NCI-H446 (cell line): ENCODE measurements around the gene IGLL1.
"Not testable (repeated sequence)": the region's sequence is repeated elsewhere in the genome, so short reads cannot be mapped to it uniquely, and the experiment has no call there.

Source experiments
- DNase-seq, 2 experiments: peaks; one replicate each; lab custom pipeline; 2025; lab: John Stamatoyannopoulos, UW

IGLL1 gene

DNA sequence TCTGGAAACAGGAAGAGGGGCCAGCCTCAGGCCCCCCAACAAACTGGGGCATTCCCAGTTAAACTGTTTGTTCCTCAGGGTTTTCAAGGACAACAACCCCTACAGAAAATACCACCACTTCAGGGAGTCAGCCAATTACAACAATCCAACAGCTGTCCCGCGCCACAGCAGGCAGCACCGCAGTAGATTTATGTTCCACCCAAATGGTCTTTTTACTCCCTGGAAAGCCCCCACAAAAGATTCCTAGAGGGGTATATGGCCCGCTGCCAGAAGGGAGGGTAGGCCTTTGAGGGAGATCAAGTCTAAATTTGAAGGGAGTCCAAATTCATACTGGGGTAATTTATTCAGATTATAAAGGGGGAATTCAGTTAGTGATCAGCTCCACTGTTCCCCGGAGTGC, 39.3 kb downstream of the IGLL1 start:
- DNase-seq = not testable (repeated sequence)

DNA sequence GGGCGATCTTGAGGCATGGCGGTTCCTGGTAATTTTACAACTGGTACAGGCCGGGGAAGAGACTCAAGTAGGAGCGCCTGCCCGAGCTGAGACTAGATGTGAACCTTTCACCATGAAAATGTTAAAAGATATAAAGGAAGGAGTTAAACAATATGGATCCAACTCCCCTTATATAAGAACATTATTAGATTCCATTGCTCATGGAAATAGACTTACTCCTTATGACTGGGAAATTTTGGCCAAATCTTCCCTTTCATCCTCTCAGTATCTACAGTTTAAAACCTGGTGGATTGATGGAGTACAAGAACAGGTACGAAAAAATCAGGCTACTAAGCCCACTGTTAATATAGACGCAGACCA, 40.3 kb downstream of the IGLL1 start:
- DNase-seq = not testable (repeated sequence)

DNA sequence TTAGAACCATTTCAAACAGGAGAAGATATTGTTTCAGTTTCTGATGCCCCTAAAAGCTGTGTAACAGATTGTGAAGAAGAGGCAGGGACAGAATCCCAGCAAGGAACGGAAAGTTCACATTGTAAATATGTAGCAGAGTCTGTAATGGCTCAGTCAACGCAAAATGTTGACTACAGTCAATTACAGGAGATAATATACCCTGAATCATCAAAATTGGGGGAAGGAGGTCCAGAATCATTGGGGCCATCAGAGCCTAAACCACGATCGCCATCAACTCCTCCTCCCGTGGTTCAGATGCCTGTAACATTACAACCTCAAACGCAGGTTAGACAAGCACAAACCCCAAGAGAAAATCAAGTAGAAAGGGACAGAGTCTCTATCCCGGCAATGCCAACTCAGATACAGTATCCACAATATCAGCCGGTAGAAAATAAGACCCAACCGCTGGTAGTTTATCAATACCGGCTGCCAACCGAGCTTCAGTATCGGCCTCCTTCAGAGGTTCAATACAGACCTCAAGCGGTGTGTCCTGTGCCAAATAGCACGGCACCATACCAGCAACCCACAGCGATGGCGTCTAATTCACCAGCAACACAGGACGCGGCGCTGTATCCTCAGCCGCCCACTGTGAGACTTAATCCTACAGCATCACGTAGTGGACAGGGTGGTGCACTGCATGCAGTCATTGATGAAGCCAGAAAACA, 40.8 kb downstream of the IGLL1 start:
- DNase-seq = peak; percentile 56 to 89

DNA sequence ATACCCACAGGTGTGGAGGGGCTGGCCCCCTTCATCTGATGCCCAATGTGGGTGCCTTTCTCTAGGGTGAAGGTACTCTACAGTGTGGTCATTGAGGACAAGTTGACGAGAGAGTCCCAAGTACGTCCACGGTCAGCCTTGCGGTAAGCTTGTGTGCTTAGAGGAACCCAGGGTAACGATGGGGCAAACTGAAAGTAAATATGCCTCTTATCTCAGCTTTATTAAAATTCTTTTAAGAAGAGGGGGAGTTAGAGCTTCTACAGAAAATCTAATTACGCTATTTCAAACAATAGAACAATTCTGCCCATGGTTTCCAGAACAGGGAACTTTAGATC, 41.4 kb downstream of the IGLL1 start:
- DNase-seq = not testable (repeated sequence)

DNA sequence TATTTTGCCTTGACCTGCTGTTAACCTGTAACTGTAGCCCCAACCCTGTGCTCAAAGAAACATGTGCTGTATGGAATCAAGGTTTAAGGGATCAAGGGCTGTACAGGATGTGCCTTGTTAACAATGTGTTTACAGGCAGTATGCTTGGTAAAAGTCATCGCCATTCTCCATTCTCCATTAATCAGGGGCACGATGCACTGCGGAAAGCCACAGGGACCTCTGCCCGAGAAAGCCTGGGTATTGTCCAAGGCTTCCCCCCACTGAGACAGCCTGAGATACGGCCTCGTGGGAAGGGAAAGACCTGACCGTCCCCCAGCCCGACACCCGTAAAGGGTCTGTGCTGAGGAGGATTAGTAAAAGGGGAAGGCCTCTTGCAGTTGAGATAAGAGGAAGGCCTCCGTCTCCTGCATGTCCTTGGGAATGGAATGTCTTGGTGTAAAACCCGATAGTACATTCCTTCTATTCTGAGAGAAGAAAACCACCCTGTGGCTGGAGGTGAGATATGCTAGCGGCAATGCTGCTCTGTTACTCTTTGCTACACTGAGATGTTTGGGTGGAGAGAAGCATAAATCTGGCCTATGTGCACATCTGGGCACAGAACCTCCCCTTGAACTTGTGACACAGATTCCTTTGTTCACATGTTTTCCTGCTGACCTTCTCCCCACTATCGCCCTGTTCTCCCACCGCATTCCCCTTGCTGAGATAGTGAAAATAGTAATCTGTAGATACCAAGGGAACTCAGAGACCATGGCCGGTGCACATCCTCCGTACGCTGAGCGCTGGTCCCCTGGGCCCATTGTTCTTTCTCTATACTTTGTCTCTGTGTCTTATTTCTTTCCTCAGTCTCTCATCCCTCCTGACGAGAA, 42.0 kb downstream of the IGLL1 start:
- DNase-seq = not testable (repeated sequence)

DNA sequence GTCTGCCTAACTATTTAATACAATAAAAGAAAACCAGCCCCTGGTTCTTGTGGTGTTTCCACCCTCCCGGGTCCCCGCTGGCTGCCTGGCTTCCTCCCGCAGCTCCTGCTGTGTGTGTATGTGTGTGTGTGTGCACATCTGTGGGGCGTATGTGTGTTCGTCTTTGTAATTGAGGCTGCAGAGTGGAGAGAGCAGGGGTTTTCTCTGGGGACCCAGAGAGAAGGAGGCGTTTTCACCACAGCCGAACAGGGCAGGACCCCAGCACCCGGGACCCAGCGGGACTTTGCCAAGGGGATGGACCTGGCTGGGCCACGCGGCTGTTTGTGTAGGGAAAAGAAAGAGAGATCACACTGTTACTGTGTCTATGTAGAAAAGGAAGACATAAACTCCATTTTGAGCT, 42.7 kb downstream of the IGLL1 start:
- DNase-seq = no peak

DNA sequence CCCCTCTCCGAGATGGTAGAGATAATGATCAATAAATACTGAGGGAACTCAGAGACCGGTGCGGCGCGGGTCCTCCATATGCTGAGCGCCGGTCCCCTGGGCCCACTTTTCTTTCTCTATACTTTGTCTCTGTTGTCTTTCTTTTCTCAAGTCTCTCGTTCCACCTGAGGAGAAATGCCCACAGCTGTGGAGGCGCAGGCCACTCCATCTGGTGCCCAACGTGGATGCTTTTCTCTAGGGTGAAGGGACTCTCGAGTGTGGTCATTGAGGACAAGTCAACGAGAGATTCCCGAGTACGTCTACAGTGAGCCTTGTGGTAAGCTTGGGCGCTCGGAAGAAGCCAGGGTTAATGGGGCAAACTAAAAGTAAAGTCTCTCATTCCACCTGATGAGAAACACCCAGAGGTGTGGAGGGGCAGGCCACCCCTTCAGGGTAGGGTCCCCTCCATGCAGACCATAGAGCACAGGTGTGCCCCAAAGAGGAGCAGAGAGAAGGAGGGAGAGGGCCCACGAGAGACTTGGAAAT, 43.2 kb downstream of the IGLL1 start:
- no peak for DNase-seq

DNA sequence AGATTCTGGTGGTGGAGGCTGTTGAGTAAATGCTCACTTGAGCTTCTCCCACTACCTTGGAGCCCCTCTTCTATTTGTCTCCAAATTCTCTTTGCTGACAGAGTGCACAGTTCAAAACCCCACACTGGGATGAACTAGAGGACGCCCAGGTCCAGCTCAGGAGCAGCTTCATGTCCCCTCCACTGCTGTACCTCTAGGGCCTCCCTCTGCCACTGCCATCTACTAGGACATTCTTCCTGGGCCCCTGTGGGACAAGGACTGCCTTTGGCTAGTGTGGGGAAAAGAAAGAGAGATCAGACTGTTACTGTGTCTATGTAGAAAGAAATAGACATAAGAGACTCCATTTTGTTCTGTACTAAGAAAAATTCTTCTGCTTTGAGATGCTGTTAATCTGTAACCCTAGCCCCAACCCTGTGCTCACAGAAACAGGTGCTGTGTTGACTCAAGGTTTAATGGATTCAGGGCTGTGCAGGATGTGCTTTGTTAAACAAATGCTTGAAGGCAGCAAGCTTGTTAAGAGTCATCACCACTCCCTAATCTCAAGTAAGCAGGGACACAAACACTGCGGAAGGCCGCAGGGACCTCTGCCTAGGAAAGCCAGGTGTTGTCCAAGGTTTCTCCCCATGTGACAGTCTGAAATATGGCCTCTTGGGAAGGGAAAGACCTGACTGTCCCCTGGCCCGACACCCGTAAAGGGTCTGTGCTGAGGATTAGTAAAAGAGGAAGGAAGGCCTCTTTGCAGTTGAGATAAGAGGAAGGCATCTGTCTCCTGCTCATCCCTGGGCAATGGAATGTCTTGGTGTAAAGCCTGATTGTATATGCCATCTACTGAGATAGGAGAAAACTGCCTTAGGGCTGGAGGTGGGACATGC, 44.1 kb downstream of the IGLL1 start:
- DNase-seq = not testable (repeated sequence)

DNA sequence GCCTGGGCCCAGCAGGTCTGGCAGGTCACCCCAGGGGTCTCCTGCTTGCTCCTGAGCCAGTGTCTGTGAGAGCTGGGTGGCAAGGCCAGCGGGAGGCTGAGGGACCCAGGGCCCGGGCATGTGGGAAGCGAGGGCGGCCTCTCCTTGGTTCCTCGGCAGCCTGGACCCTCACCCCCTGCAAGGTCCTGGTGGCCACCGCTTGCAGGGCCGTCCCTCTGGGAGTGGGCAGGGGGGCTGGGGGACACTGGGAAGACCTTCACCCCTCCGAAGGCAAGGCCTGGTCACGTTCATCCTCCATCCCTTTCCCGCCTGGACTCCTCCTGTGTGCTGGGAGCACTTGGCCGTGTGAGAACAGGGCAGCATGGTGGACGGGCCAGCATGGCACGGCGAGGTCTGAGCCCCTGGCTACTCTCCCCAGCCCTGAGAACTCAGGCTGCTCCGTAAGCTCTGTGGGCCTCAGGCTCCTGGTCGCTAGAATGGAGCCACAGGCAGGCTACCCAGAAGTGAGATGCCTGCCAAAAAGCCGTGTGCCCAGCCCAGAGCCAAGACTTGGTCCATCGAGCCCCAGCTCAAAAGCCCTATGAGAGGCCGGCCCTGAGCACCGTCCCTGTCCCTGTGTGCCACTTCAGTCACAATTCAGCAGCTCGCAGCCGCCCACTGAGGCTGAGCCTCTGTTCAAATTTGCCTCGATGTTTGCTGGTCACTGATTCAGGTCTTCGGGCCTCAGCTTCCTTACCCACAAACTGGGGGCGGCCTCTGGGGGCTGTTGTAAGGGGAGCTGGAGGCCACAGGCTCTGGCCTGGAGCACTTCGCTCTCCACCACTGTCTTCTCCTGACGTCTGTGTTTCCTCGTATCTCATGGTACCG, 45.0 kb downstream of the IGLL1 start:
- no peak for DNase-seq

DNA sequence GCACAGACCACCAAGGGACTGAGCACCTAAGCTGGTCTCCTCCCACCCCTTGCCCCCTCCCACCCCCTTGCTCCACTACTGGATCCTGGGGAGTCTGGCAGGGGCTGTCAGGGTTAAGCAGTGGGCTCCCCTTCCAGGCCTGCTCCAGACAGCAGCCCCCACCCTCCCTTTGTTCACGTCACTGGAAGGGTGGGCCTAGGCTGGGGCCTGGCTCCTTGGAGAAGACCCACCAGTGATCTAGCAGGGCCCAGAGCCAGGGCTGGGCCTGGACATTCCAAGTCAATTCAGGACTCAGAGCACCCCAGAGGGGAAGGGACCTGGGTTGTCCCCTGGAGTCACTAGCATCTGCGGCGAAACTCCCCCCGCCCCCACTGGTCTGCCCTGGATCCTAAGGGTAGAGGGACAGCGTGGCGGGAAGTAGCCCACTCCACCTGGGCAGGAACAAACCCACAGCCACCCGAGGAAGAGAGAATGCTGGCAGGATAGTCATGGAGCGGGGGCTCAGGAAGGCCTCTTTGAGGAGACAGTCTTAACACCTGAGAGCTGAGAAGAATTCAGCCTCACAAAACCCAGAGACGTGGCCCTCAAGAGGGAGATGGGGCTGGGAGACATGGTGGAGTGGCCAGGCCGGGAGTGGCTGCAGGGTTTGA, 45.8 kb downstream of the IGLL1 start:
- no peak for DNase-seq

DNA sequence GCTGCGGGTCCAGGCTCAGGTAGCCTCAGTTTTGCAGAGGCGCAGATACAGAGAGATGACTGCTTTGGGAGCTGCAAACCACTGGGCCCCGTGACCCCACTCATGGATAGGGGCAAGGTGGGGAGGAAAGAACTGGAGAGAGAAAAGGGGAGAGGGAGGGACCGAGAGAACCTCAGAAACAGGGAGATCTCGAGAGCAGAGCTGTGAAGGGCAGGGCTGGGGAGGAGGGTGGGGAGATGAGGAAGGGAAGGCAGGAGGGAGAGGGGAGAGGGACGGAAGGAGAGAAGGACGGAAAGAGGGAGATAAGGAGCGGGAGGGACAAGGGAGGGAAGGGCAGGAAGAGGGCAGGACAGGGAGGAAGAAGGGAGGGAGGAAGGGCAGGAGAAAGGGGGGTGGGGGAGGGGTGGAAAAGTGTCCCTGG, 46.3 kb downstream of the IGLL1 start:
- no peak for DNase-seq

DNA sequence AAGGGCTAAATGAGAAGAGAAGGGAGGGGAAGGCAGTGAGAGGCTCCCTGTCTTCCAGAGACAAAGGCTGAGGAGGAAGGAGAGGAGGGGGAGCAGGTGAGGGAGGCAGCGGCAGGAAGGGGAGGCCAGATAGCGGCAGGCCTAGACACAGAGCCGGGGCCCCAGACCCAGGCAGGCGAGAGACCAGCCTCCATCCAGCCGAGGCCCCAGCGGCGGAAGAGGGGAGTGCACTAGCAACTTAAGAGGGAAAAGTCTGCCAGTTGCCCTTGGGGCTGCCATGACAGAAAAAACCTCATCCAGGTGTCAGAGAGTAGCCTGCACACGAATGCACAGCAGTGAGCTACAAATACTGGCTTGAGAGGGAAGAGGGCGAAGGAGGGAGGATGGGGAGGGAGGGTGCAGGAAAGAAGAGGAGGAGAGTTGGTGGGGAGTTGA, 46.7 kb downstream of the IGLL1 start:
- DNase-seq = no peak

DNA sequence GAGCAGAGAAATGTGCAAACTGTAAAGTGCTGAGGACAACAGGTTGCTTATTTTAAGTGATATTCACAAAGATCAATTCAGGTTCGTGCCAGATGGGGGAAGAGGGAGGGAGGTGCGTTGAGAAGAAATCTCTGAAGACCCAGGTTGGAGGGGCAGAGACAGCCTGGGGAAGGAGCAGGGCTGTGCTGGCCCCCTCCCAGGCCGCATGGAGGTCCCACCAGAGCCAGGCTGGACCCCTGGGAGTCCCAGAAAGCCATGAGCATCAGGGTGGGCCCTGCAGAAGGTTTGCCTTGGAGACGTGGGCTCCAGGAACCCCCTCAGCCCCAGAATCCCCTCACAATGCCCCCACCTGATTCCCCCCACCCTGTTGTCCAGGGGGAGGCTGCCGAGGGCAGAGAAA, 47.4 kb downstream of the IGLL1 start:
- no peak for DNase-seq

DNA sequence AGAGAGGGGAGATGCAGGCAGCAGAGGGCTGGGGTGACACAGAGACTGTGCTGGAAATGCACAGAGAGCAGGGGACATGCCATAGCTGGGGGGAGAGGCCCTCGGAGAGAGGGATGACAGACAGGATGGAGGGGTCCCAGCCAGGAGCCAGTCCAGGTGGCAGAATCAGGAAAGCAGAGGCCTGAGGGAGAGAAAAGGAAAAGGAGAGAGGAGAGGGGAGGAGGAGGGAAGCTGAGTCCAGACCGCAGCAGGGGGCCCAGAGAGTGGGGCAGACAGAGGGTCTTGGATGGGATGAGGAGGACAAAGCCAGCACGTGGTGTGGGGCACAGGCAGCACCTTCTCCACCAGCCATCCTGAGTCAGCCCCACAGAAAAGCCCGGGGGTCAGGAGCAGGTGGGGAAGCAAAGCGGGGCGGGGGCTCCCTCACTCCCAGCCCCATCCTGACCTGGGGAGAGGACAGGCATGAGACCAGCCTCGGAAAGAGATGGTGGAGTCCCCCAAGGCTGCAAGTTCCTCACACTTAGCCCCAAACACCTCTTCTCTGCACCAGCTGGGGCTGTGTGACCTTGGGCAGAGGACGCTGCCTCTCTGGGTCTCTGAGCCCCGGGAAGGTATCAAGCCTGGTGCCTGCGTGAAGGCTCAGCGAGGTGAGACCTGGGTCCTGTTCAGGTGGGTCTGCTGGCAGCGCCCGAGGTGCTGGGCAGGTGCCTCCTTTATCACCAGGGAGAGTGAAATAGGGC, 48.0 kb downstream of the IGLL1 start:
- no peak for DNase-seq

DNA sequence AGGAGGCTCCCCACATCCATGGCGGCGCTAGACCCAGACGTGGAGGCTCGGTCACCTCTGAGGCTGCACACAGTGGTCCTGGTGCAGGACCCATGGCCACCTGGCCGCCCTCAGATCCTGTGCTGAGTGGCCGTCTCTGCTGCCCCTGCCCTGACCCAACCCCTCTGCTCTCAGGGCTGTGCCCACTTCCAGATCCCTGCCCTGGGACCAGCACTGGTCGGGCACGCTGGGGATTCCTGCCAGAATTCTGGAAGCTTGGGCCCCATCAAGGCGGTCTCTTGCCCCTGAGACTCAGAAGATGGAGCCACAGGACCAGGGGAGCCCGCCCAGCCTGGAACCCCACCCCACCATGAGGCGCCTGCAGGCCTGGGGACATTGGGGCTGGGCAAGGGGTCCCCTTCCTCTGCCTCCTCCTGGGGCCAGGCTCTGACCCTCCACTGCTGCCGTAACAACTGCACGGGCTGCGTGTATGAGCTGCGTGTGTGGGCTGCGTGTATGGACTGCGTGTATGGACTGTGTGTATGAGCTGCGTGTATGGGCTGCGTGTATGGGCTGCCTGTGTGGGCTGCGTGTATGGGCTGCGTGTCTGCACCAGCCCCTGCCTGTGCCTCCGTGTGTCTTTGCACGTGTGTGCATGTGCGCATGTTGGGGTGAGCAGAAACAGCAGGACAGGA, 48.7 kb downstream of the IGLL1 start:
- DNase-seq = no peak

DNA sequence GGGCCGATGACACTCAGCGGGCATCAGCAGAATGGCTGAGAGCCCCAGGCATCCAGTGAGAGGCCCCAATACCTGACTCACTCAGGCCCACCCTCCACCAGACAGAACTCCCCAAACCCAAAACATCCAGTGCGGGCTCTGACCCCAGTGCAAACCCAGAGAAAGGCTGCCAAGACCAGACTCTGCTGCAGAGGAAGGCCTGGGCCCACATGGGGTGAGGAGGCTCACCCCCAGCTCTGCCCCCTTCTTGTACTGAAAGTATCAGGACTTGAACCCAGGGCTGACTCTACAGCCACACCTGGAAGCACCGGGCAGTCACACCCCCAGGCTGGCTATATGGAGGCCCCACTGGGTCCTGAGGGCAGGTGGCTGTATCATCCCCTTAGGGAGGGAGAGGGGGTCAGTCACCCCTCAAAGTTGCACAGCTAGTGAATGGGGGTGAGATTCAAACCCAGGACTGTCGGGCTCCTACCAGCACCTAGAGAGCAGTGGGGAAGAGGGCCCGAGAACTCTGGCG, 49.3 kb downstream of the IGLL1 start:
- no peak for DNase-seq

DNA sequence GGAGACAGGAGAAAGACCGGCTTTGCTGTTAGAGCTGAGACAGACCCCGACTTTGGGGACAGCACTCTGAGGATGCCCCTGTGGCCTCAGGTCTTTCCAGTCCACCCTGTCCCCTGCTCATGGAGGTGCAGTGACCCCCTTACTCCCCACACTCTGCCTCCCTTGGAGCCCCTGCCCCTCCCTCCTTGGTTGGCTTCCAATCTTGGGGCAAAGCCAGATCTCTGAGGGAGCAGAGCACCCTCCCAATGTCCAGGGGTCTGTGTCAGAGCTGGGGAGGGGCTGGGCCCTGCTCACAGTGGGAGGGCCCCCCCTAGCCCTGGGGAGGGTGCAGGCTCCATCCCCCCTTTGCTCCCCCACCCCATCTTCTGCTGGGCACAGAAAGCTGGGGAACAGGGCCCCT, 50.0 kb downstream of the IGLL1 start:
- DNase-seq = no peak

DNA sequence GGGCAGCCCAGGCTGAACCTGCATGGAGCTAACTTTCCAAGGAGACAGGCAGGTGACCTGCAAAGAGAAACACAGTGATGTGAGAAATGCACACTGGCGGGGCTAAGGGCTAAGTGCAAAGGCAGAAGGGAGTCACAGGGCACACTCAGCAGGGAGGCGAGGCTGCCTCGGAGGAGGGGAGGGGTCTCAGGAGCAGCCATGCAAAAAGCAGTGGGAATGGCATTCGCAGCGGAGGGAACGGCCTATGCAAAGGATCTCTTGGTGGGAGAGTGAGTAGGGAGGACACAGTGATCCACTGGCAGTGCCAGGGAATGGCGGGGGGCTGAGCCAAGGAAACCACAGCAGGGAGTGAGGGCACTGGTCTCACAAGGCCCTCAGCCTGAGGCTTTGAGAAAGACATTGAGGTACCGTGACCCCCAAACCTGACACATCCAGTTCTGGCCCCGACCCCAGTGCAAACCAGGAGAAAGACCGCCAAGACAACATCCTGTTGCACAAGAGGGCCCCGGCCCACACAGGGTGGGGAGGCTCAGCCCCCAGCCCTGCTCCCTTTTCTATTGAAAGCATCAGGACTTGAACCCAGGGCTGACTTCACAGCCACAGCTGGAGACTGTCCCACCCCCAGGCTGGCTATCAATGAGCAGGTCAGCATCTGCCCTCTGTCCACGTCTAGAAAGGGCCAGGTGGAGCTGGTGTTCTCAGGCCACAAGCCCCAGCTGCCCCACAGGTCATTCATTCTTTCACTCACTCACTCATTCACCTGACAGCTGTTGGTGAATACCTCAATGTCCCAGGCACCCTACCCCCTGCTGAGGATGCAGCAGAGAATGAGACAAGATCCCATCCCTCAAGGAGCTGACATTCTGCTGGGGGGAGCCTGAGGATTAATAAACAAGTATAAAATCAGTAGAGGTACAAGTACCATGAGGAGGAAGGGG, 50.7 kb downstream of the IGLL1 start:
- DNase-seq = no peak
